DOHH2 (cell line): ENCODE measurements around the gene ZNF503.

Experiments
- H3F3A ChIP-seq: fragments of 200-600 bp; sonication (generic), shearing (Covaris generic); 2 replicates; pipeline ENCODE4 v1.6.0; 2016; ENCODE audit warnings: antibody characterized with exemption, mild to moderate bottlenecking; ENCODE audit not compliant: control insufficient read depth, insufficient read depth
- H3K27ac ChIP-seq: fragments of 200-600 bp; sonication (generic); 2 replicates; pipeline ENCODE4 v1.5.1; 2014; ENCODE audit warnings: low read depth, mild to moderate bottlenecking, low read length, moderate library complexity
- H3K27me3 ChIP-seq: fragments of 200-600 bp; sonication (generic); 2 replicates; pipeline ENCODE4 v1.6.1; 2014; ENCODE audit warnings: mild to moderate bottlenecking, low read length, mixed read lengths; ENCODE audit not compliant: control insufficient read depth
- H3K36me3 ChIP-seq: fragments of 200-600 bp; sonication (generic); 2 replicates; pipeline ENCODE4 v1.6.1; 2014; ENCODE audit warnings: mild to moderate bottlenecking, low read length, moderate library complexity, mixed read lengths; ENCODE audit not compliant: control insufficient read depth
- H3K4me1 ChIP-seq: fragments of 200-600 bp; sonication (generic); 2 replicates; pipeline ENCODE4 v1.6.1; 2014; ENCODE audit warnings: mild to moderate bottlenecking, low read length, mixed read lengths; ENCODE audit not compliant: control insufficient read depth
- H3K4me2 ChIP-seq: fragments of 200-600 bp; sonication (generic); 2 replicates; pipeline ENCODE4 v1.6.0; 2014; ENCODE audit warnings: mild to moderate bottlenecking, low read length, moderate library complexity
- H3K4me3 ChIP-seq: fragments of 200-600 bp; sonication (generic); 2 replicates; pipeline ENCODE4 v1.5.1; 2014; ENCODE audit warnings: mild to moderate bottlenecking, low read length, mixed read lengths
- H3K79me2 ChIP-seq: fragments of 200-600 bp; sonication (generic); 2 replicates; pipeline ENCODE4 v1.6.1; 2014; ENCODE audit warnings: mild to moderate bottlenecking, low read length, mixed read lengths; ENCODE audit not compliant: control insufficient read depth
- H3K9me2 ChIP-seq: fragments of 200-600 bp; sonication (generic); replicated peaks from 2 replicates; pipeline ENCODE4 v1.6.1; 2014; ENCODE audit warnings: mild to moderate bottlenecking, low read length, mixed read lengths; ENCODE audit not compliant: control insufficient read depth
- H3K9me3 ChIP-seq: fragments of 200-600 bp; sonication (generic); 2 replicates; pipeline ENCODE4 v1.6.1; 2014; ENCODE audit warnings: antibody characterized with exemption, low read length, mixed read lengths; ENCODE audit not compliant: control insufficient read depth, insufficient read depth
- H4K20me1 ChIP-seq: fragments of 200-600 bp; sonication (generic); 2 replicates; pipeline ENCODE4 v1.6.0; 2014; ENCODE audit warnings: low read depth, mild to moderate bottlenecking, antibody characterized with exemption, low read length, moderate library complexity; ENCODE audit not compliant: control insufficient read depth, insufficient read depth
- EZH2phosphoT487 ChIP-seq: fragments of 200-600 bp; sonication (generic); IDR thresholded peaks from 2 replicates; pipeline ENCODE4 v1.6.1; 2017; ENCODE audit warnings: borderline replicate concordance, mild to moderate bottlenecking, antibody characterized with exemption, low read length, moderate library complexity, mixed read lengths
- TF ChIP-seq, protein P1 (sequence below): fragments of 200-600 bp; sonication (generic); IDR thresholded peaks from one replicate; pipeline ENCODE4 v1.5.1; 2014; ENCODE audit warnings: antibody characterized with exemption, mild to moderate bottlenecking, low read depth, low read length; ENCODE audit not compliant: poor library complexity, severe bottlenecking

ZNF503 gene

DNA sequence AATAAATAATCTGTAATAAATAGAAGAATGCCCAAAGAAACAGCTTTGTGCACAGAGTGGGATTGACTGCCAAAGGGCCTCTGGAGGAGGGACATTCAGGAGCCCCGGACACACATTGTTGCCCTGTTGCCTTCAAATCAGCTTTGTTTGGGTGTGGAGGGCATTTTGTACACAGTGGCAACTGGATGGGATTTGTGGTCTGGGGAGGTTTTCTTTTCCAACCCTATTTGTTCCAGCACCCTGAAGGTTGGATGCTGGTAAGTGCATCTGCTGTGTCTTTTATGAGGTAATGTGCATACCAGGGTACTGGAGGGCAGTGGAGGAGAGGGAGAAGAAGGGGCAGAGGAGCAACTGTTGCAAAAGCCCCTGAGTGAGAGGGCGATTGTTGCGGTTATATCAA, 36.1 kb upstream of the ZNF503 start:
- Histone ChIP-seq H3K4me2 (no peak overlapping the region), H3K27ac (no peak overlapping the region), H3K79me2 (no peaks in the 10 kb centered on the region), H3K4me3 (no peak overlapping the region), H3K9me2 (no peaks in the 10 kb centered on the region), H4K20me1 (no peaks in the 10 kb centered on the region), H3K27me3 (0 out of 2 replicates have a peak, but pooled peaks cover 3% of the 10 kb centered on the region), H3K9me3 (no peaks in the 10 kb centered on the region), H3K4me1 (no peaks in the 10 kb centered on the region), H3K36me3 (no peaks in the 10 kb centered on the region), H3F3A (no peaks in the 10 kb centered on the region)
- TF ChIP-seq EZH2phosphoT487 = no peak
- TF ChIP-seq, protein P1, sequence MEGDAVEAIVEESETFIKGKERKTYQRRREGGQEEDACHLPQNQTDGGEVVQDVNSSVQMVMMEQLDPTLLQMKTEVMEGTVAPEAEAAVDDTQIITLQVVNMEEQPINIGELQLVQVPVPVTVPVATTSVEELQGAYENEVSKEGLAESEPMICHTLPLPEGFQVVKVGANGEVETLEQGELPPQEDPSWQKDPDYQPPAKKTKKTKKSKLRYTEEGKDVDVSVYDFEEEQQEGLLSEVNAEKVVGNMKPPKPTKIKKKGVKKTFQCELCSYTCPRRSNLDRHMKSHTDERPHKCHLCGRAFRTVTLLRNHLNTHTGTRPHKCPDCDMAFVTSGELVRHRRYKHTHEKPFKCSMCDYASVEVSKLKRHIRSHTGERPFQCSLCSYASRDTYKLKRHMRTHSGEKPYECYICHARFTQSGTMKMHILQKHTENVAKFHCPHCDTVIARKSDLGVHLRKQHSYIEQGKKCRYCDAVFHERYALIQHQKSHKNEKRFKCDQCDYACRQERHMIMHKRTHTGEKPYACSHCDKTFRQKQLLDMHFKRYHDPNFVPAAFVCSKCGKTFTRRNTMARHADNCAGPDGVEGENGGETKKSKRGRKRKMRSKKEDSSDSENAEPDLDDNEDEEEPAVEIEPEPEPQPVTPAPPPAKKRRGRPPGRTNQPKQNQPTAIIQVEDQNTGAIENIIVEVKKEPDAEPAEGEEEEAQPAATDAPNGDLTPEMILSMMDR = no peak

DNA sequence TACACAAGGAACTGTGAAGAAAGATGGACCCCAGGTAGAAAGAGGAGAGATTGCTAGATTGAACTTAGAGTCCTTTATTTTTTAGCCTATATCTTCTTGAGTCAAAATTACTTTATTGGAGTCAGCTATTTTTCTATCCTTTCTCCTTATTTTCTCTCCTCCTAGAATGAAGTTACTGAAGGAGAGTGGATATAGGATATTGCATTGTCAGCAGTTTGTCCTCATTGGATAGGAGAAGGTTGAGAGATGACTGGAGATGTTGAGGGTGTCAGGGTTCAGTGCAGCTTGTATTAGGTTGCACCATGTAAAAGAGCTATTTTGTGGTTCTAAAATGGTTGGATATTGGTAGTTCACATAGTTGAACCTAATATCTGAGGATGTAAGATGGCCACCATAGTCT, 35.3 kb upstream of the ZNF503 start:
- no peaks in the 10 kb centered on the region for H3K79me2 ChIP-seq
- H3K36me3 ChIP-seq = no peaks in the 10 kb centered on the region
- no peak for TF ChIP-seq EZH2phosphoT487
- TF ChIP-seq, protein P1 = no peak
- no peaks in the 10 kb centered on the region for H3K9me2 ChIP-seq
- no peak overlapping the region for H3K4me3 ChIP-seq
- no peak overlapping the region for H3K27ac ChIP-seq
- no peaks in the 10 kb centered on the region for H4K20me1 ChIP-seq
- H3K27me3 ChIP-seq = 0 out of 2 replicates have a peak, but pooled peaks cover 3% of the 10 kb centered on the region
- no peaks in the 10 kb centered on the region for H3K9me3 ChIP-seq
- no peaks in the 10 kb centered on the region for H3F3A ChIP-seq
- H3K4me1 ChIP-seq = no peaks in the 10 kb centered on the region
- no peak overlapping the region for H3K4me2 ChIP-seq

DNA sequence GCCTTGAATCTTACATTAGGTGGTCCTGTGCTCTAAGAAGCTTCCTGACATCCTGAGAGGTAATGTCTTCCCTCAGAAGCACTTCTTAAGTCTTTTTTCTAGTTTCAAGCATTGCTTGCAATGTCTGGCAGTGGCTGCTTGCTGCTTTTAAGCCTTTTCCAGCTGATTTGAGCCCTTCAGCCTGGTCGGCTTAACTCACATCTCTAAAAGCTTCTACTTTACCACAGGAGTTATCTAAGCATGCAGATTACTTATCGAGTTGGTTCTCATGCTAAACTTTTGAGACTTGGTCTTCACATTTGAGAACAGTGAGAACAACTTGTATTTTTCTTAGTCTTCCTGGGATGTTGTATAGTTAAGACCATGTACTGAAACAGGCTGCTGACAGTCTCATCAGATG, 33.7 kb upstream of the ZNF503 start:
- no peaks in the 10 kb centered on the region for H3K36me3 ChIP-seq
- H3K27me3 ChIP-seq = 0 out of 2 replicates have a peak, but pooled peaks cover 3% of the 10 kb centered on the region
- H3K9me3 ChIP-seq = no peaks in the 10 kb centered on the region
- TF ChIP-seq, protein P1 = no peak
- no peak for TF ChIP-seq EZH2phosphoT487
- H3K4me3 ChIP-seq = no peak overlapping the region
- H4K20me1 ChIP-seq = no peaks in the 10 kb centered on the region
- H3K4me2 ChIP-seq = no peak overlapping the region
- no peaks in the 10 kb centered on the region for H3F3A ChIP-seq
- no peaks in the 10 kb centered on the region for H3K4me1 ChIP-seq
- H3K27ac ChIP-seq = no peak overlapping the region
- H3K79me2 ChIP-seq = no peaks in the 10 kb centered on the region
- no peaks in the 10 kb centered on the region for H3K9me2 ChIP-seq
